MCF 10A (cell line): Measurements from ENCODE around the gene NSUN6. TPM values are rescaled to one million over a fixed set of nuclear protein-coding genes. Genes with fewer than 3 reads are reported as not detected.

Experiments
- BruUV-seq: library from RNA; stranded (reverse); fragments of 400-500 nt; replicated peaks from 2 replicates; lab custom pipeline; 2021; lab: Mats Ljungman, UMichigan
- CTCF ChIA-PET: fragments of 300-600 bp; sonication (Branson Sonifier 250); formaldehyde crosslinking; extraction: SDS; loops from one replicate; lab custom pipeline; 2021; ENCODE audit warnings: antibody characterized with exemption, inconsistent platforms; lab: Yijun Ruan, JAX
- POLR2A ChIA-PET: fragments of 300-600, 350-650 bp; sonication (Branson Sonifier 250); formaldehyde crosslinking; extraction: SDS; loops from one replicate; lab custom pipeline; 2020; ENCODE audit warnings: antibody characterized with exemption, inconsistent platforms; lab: Yijun Ruan, JAX
- DNase-seq: peaks from one replicate; pipeline ENCODE4 v3.0.0-alpha.2; 2018; ENCODE audit not compliant: unreplicated experiment
- H3K27ac Mint-ChIP-seq: one replicate; pipeline ENCODE4 v1.8.0; 2022; ENCODE audit warnings: mild to moderate bottlenecking, low read depth, mixed read lengths; ENCODE audit not compliant: unreplicated experiment
- H3K27me3 Mint-ChIP-seq: one replicate; pipeline ENCODE4 v1.8.0; 2022; ENCODE audit warnings: mixed read lengths; ENCODE audit not compliant: insufficient read depth, unreplicated experiment
- H3K36me3 Mint-ChIP-seq: one replicate; pipeline ENCODE4 v1.8.0; 2022; ENCODE audit warnings: mild to moderate bottlenecking, moderate library complexity, mixed read lengths; ENCODE audit not compliant: insufficient read depth, unreplicated experiment
- H3K4me1 Mint-ChIP-seq: one replicate; pipeline ENCODE4 v1.8.0; 2022; ENCODE audit warnings: mixed read lengths; ENCODE audit not compliant: insufficient read depth, unreplicated experiment
- H3K4me3 Mint-ChIP-seq: one replicate; pipeline ENCODE4 v1.8.0; 2022; ENCODE audit warnings: mild to moderate bottlenecking, moderate library complexity, mixed read lengths; ENCODE audit not compliant: unreplicated experiment
- H3K9me3 Mint-ChIP-seq: one replicate; pipeline ENCODE4 v1.8.0; 2022; ENCODE audit warnings: mixed read lengths; ENCODE audit not compliant: unreplicated experiment
- intact Hi-C: fragments of 100-400 bp; cut with micrococcal nuclease; formaldehyde crosslinking; loops from 2 replicates; pipeline ENCODE4 v1.14.1; 2022
- total RNA-seq: library from RNA; stranded (reverse); gene quantifications from 2 replicates; pipeline ENCODE4 v1.2.3, GENCODE V29; 2022
- TF ChIP-seq, protein P1 (sequence below): fragments of 200-600 bp; IDR thresholded peaks from one replicate; pipeline ENCODE4 v1.8.0; 2022; ENCODE audit warnings: antibody characterized with exemption, mild to moderate bottlenecking; ENCODE audit not compliant: unreplicated experiment

The NSUN6 gene
- total RNA-seq, 1 experiment from 2014 or later = 16.2 TPM

DNA sequence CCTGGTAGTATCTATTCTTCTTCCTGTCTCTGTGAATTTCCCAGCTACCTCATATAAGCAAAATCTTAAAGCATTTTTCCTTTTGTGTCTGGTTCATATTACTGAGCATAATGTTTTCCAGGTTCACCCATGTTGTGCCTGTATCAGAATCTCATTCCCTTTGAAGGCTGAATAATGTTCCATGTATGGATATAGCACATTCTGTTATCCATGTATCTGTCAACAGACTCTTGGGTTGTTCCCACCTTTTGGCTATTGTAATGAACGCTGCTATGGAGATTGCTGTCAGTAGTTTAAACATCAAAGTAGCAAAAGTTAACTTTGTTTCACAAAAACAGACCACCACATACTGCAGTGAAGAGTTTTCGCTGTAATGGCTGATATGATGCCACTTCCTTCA is 99.9 kb downstream of the NSUN6 start:
- TF ChIP-seq, protein P1, sequence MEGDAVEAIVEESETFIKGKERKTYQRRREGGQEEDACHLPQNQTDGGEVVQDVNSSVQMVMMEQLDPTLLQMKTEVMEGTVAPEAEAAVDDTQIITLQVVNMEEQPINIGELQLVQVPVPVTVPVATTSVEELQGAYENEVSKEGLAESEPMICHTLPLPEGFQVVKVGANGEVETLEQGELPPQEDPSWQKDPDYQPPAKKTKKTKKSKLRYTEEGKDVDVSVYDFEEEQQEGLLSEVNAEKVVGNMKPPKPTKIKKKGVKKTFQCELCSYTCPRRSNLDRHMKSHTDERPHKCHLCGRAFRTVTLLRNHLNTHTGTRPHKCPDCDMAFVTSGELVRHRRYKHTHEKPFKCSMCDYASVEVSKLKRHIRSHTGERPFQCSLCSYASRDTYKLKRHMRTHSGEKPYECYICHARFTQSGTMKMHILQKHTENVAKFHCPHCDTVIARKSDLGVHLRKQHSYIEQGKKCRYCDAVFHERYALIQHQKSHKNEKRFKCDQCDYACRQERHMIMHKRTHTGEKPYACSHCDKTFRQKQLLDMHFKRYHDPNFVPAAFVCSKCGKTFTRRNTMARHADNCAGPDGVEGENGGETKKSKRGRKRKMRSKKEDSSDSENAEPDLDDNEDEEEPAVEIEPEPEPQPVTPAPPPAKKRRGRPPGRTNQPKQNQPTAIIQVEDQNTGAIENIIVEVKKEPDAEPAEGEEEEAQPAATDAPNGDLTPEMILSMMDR = no peak
- no peaks in the 10 kb centered on the region for H3K4me1 Mint-ChIP-seq
- H3K36me3 Mint-ChIP-seq = peaks cover 11% of the 10 kb centered on the region
- no peaks in the 10 kb centered on the region for H3K27me3 Mint-ChIP-seq
- intact Hi-C loops = no loop called here
- no peak for DNase-seq
- no peak overlapping the region for H3K27ac Mint-ChIP-seq
- ChIA-PET POLR2A (interaction anchor here (0.6 kb wide), 1 partner anchor 1865 kb away, joined by 4 read pairs; no protein-coding TSS in a partner anchor), CTCF (no interaction called here)
- H3K4me3 Mint-ChIP-seq = no peak overlapping the region
- H3K9me3 Mint-ChIP-seq = no peaks in the 10 kb centered on the region
- BruUV-seq = no TSS peak

DNA sequence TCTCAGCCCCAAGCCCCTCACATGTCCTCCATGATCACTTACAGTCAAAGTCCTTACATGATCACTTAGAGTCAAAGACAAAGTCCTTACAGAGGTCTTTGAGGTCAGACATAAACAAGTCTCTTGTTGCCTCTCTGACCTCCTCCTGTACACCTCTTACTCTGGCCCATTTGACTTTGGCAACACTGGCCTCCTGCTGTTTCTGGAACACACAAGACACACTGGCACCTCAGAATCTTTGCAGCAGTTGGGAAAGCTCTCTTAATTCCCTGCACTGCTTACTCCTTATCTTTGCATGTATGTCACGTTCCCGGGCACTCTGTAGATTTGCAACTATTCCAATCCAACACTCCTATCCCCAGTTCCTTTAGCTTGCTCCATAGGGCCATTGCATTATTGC is 102.3 kb downstream of the NSUN6 start:
- DNase-seq = no peak
- Mint-ChIP-seq H3K27me3 (no peaks in the 10 kb centered on the region), H3K9me3 (no peaks in the 10 kb centered on the region), H3K4me3 (no peak overlapping the region), H3K36me3 (peaks cover 20% of the 10 kb centered on the region), H3K4me1 (no peaks in the 10 kb centered on the region), H3K27ac (no peak overlapping the region)
- no TSS peak for BruUV-seq
- intact Hi-C loops = no loop called here
- ChIA-PET POLR2A (no interaction called here), CTCF (no interaction called here)
- TF ChIP-seq, protein P1 = no peak

DNA sequence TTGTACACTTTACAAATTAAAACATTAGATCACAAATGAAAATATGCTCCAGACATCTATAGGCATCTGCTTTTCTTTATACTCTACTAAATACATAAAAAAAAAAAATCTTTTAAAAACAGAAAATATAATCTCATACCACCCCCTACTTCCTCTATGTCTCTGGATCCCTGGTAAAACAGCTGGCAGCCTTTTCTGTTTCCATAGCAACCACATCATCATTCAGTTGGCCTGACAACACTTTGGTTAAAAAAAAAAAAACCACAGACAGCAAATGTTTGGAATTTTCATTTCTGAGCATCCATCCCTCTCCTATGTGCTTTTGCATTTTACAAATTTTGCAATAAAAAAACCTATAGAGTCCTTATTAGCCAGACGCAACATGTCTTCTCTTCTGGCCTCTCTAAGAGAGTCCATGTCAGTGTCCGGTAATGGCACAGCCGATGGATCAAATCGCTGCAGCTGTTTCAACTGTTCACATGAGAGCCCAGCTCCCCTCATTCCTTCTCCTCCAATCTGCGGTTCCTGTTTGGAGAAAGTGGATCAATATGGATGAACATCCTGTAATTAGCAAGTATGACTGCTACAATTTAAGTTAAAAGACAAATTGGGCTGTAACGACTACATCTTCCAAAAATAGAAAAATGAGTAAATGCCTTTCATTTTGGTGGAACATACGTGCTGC is 105.6 kb downstream of the NSUN6 start:
- TF ChIP-seq, protein P1 = no peak
- POLR2A ChIA-PET = no interaction called here
- no peaks in the 10 kb centered on the region for H3K4me1 Mint-ChIP-seq
- H3K9me3 Mint-ChIP-seq = no peaks in the 10 kb centered on the region
- CTCF ChIA-PET = no interaction called here
- no peaks in the 10 kb centered on the region for H3K27me3 Mint-ChIP-seq
- intact Hi-C loops = no loop called here
- no peak overlapping the region for H3K27ac Mint-ChIP-seq
- BruUV-seq = no TSS peak
- H3K36me3 Mint-ChIP-seq = peaks cover 30% of the 10 kb centered on the region
- DNase-seq = no peak
- no peak overlapping the region for H3K4me3 Mint-ChIP-seq

DNA sequence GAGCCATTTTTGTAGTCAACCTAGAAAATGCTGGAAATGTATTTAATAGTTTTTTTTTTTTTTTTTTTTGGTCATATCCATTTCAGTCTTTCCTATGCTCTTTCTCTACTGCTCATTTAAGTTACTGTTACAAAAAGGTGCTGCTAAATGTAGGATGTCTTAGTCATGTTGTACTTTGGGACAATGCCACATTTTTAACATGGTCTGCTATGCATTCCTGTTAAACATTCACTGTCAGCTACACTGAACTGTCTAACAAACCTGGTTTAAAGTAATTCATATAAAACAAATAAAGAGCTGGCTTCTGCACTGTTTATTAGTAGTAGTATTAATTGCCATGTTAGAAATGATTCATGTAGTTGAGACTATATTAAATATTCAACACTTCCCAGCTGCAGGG is 108.6 kb downstream of the NSUN6 start:
- no peaks in the 10 kb centered on the region for H3K27me3 Mint-ChIP-seq
- intact Hi-C loops = no loop called here
- POLR2A ChIA-PET = no interaction called here
- no peak overlapping the region for H3K4me3 Mint-ChIP-seq
- H3K27ac Mint-ChIP-seq = no peak overlapping the region
- H3K4me1 Mint-ChIP-seq = no peaks in the 10 kb centered on the region
- DNase-seq = peak; percentile 4
- H3K9me3 Mint-ChIP-seq = no peaks in the 10 kb centered on the region
- CTCF ChIA-PET = interaction anchor here (0.6 kb wide), 1 partner anchor 164 kb away, joined by 3 read pairs; no protein-coding TSS in a partner anchor
- no TSS peak for BruUV-seq
- H3K36me3 Mint-ChIP-seq = peaks cover 50% of the 10 kb centered on the region
- TF ChIP-seq, protein P1 = no peak
